ENCODE data around the gene CLDN9. TPM values are rescaled to one million over a fixed set of nuclear protein-coding genes. Genes with fewer than 3 reads are reported as not detected.

Gene CLDN9
- total RNA-seq, 2 experiments from 2014 or later, result 0.23 to 0.28 TPM

- Mint-ChIP-seq H3K4me1 (peaks cover 8% of the 10 kb centered on the region), H3K27ac (no peak overlapping the region), H3K36me3 (ENCODE audit: low read depth) (no peaks in the 10 kb centered on the region), H3K4me3 (no peak overlapping the region), H3K9me3 (no peaks in the 10 kb centered on the region), H3K27me3 (peaks cover 10% of the 10 kb centered on the region)
- ChIA-PET CTCF (no interaction called here), POLR2A (interaction anchor here (1.1 to 1.9 kb wide), 2 partner anchors 8 to 16 kb away, joined by 4 to 7 read pairs; partner anchors contain the start of gene PKMYT1)
- DNase-seq, result no peak
These were observed 24.9 kb upstream of the CLDN9 start for GRCh38 chr16:2987833-2988232.

GRCh38 chr16:2988590-2989099, 24.1 kb upstream of the CLDN9 start:
- Mint-ChIP-seq H3K4me3 (no peak overlapping the region), H3K36me3 (ENCODE audit: low read depth) (no peaks in the 10 kb centered on the region), H3K4me1 (peaks cover 6% of the 10 kb centered on the region), H3K9me3 (no peaks in the 10 kb centered on the region), H3K27ac (no peak overlapping the region), H3K27me3 (peaks cover 10% of the 10 kb centered on the region)
- no peak for DNase-seq
- ChIA-PET CTCF (no interaction called here), POLR2A (interaction anchor here (1.1 to 1.9 kb wide), 2 partner anchors 8 to 16 kb away, joined by 4 to 7 read pairs; partner anchors contain the start of gene PKMYT1)

DNA sequence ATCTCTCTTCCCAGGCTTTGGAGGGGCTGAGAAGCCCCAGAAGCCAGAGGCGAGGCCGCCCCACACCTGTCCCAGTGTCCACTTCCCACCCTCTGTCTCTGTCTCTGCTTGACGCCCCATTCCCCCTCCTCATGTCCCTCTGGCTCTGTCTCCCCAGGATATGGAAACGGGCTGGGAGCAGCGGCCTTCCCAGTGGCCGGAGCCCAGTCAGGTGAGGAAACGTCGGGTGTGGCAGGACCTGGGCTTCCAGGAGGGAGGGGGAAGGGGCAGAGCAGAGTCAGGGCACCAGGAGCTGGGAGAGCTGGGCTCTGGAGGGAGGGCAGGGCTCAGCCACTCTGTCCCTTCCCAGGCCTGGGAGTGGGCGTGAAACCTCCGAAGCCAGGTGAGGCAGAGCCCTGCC, 21.8 kb upstream of the CLDN9 start:
- Mint-ChIP-seq H3K4me3 (no peak overlapping the region), H3K9me3 (no peaks in the 10 kb centered on the region), H3K36me3 (ENCODE audit: low read depth) (no peaks in the 10 kb centered on the region), H3K27ac (no peak overlapping the region), H3K4me1 (no peaks in the 10 kb centered on the region), H3K27me3 (peaks cover 7% of the 10 kb centered on the region)
- CTCF ChIA-PET, result interaction anchor here (1.3 kb wide), 1 partner anchor 41 kb away, joined by 3 read pairs; no protein-coding TSS in a partner anchor
- POLR2A ChIA-PET, result interaction anchor here (1.7 kb wide), 2 partner anchors 10 to 21 kb away, joined by 4 to 6 read pairs; partner anchors contain the start of gene PKMYT1
- DNase-seq, result no peak

- no peak overlapping the region for H3K27ac Mint-ChIP-seq
- no peak for DNase-seq
- ChIA-PET POLR2A (interaction anchor here (0.9 to 1.7 kb wide), 3 partner anchors 11 to 22 kb away, joined by 3 to 6 read pairs (median 4); partner anchors contain the start of gene PKMYT1), CTCF (interaction anchor here (1.0 to 1.3 kb wide), 2 partner anchors 12 to 40 kb away, joined by 3 read pairs; no protein-coding TSS in a partner anchor)
- no peaks in the 10 kb centered on the region for H3K9me3 Mint-ChIP-seq
- H3K36me3 Mint-ChIP-seq (ENCODE audit: low read depth), result no peaks in the 10 kb centered on the region
- H3K27me3 Mint-ChIP-seq, result peaks cover 5% of the 10 kb centered on the region
- H3K4me3 Mint-ChIP-seq, result no peak overlapping the region
- H3K4me1 Mint-ChIP-seq, result no peaks in the 10 kb centered on the region
These were observed 21.0 kb upstream of the CLDN9 start for GRCh38 chr16:2991566-2992261.

DNA sequence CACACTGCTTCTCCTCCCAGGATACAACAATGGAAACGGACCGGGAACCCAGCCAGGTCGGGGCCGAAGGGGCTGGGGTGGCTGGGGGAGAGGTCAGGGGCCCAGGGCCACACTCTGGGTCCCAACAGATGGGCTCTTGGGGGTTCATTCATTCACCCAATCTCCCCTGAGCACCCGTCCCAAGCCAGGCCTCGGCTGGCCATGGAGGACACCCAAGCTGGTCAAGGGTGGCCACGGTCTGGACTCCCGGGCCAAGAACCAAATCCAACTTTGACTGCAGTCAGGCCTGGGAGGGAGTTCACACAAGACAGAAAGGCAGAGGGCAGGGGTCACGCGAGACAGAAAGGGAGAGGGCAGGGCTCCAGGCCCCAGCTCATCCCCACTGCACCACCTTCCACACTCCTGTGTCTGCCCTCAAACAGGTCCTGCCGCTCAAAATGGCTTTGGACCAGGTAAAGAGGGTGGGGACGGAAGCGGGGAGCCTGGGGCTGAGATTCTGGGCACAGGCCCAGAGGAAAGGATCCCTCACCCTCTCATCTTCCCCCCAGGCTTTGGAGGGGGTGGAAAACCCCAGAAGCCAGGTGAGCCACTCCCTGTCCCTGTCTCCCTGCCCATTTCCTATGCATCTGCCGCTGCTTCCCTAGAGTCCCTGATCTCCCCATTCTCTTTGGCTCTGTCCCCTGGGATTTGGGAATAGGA, 20.2 kb upstream of the CLDN9 start:
- H3K9me3 Mint-ChIP-seq, result no peaks in the 10 kb centered on the region
- H3K27ac Mint-ChIP-seq, result no peak overlapping the region
- H3K4me1 Mint-ChIP-seq, result no peaks in the 10 kb centered on the region
- H3K36me3 Mint-ChIP-seq (ENCODE audit: low read depth), result no peaks in the 10 kb centered on the region
- H3K27me3 Mint-ChIP-seq, result peaks cover 5% of the 10 kb centered on the region
- no peak overlapping the region for H3K4me3 Mint-ChIP-seq
- no peak for DNase-seq
- ChIA-PET POLR2A (interaction anchor here (0.9 to 1.7 kb wide), 2 partner anchors 12 to 23 kb away, joined by 3 to 4 read pairs; no protein-coding TSS in a partner anchor), CTCF (interaction anchor here (1.0 kb wide), 1 partner anchor 11 kb away, joined by 3 read pairs; no protein-coding TSS in a partner anchor)

DNA sequence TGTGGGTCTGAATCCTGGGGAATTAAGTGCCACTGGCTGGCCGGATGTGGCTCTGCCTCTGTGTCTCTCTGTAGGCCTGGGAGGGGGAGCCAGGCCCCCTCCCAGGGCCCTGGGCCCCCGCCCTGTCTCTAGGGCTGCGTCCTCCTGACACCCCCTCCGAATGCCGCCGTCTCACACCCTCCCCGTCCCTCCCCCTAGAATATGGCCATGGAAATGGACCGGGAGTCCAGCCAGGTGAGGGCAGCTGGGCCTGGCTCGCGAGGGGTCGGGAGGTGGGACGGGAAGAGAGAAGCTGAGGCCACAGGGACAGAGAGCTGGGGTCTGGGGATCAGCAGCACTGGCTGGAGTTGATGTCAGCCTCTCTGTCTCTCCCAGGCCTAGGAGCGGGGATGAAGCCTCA, 16.4 kb upstream of the CLDN9 start:
- H3K36me3 Mint-ChIP-seq (ENCODE audit: low read depth), result no peaks in the 10 kb centered on the region
- POLR2A ChIA-PET, result no interaction called here

DNA sequence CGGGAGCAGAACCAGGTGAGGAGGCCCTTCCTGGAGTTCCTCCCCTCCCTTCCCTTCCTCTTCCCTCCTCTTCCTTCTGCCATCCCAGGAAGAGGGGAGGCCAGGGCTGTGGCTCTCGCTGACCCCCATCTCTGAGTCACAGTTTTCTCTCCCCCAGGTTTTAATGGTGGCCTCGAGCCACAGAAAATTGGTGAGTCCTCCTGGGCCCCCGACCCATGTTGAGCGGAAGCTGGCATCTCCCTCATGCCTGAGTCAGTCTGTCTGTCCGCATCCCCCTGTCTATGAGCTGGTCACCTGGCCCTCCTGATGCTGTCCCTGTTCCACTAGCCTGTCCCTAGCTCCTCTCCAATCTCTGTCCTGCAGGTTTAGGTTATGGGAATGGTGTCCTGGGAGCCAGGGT, 12.8 kb upstream of the CLDN9 start:
- no peak overlapping the region for H3K4me3 Mint-ChIP-seq
- peaks cover 9% of the 10 kb centered on the region for H3K27me3 Mint-ChIP-seq
- ChIA-PET CTCF (interaction anchor here (10.3 kb wide), 1 partner anchor 31 kb away, joined by 209 read pairs; no protein-coding TSS in a partner anchor), POLR2A (interaction anchor here (2.8 kb wide), 1 partner anchor 20 kb away, joined by 12 read pairs; the partner anchor contains the start of gene PKMYT1)
- no peaks in the 10 kb centered on the region for H3K9me3 Mint-ChIP-seq
- H3K4me1 Mint-ChIP-seq, result peaks cover 9% of the 10 kb centered on the region
- no peak for DNase-seq
- H3K27ac Mint-ChIP-seq, result no peak overlapping the region
- H3K36me3 Mint-ChIP-seq (ENCODE audit: low read depth), result no peaks in the 10 kb centered on the region

More for the DNA sequence above, 16.4 kb upstream of the CLDN9 start:
- Mint-ChIP-seq H3K9me3 (no peaks in the 10 kb centered on the region), H3K4me1 (no peaks in the 10 kb centered on the region), H3K27me3 (peaks cover 7% of the 10 kb centered on the region), H3K27ac (no peak overlapping the region), H3K4me3 (no peak overlapping the region)
- CTCF ChIA-PET, result interaction anchor here (1.3 kb wide), 1 partner anchor 32 kb away, joined by 4 read pairs; no protein-coding TSS in a partner anchor
- no peak for DNase-seq

GRCh38 chr16:3000540-3000939, 12.2 kb upstream of the CLDN9 start:
- ChIA-PET CTCF (interaction anchor here (0.6 to 10.3 kb wide), 3 partner anchors 18 to 31 kb away, joined by 3 to 209 read pairs (median 72); partner anchors contain the start of genes CLDN6, HCFC1R1, THOC6 and TNFRSF12A), POLR2A (interaction anchor here (2.8 kb wide), 1 partner anchor 20 kb away, joined by 12 read pairs; the partner anchor contains the start of gene PKMYT1)
- Mint-ChIP-seq H3K9me3 (no peaks in the 10 kb centered on the region), H3K4me1 (peaks cover 11% of the 10 kb centered on the region), H3K27me3 (peaks cover 10% of the 10 kb centered on the region), H3K4me3 (no peak overlapping the region), H3K27ac (no peak overlapping the region), H3K36me3 (ENCODE audit: low read depth) (no peaks in the 10 kb centered on the region)
- no peak for DNase-seq

DNA sequence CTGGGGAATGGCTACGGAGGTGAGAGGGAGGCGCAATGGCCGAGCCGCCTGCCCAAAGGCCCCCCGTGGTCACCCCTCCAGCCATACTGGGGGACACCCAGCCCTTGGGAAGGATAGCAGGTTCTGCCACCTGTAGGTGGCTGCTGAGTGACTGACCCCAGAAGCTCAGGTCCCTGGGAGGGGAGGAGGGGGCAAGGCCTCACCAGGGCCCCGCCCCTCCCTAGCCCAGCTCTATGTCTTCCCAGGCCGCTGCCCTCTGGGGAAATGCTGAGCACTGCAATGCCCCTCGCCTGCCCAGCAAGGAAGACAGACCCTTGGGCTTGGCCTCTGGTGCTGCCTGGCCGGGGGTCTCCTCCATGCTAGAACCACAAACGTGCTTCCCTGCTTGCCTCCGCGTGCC, 11.4 kb upstream of the CLDN9 start:
- Mint-ChIP-seq H3K4me1 (peaks cover 11% of the 10 kb centered on the region), H3K9me3 (no peaks in the 10 kb centered on the region), H3K4me3 (no peak overlapping the region), H3K36me3 (ENCODE audit: low read depth) (no peaks in the 10 kb centered on the region), H3K27me3 (peaks cover 10% of the 10 kb centered on the region), H3K27ac (no peak overlapping the region)
- CTCF ChIA-PET, result interaction anchor here (4.0 to 10.3 kb wide), 2 partner anchors 20 to 30 kb away, joined by 72 to 209 read pairs; partner anchors contain the start of genes CLDN6, HCFC1R1, THOC6 and TNFRSF12A
- POLR2A ChIA-PET, result interaction anchor here (2.8 kb wide), 1 partner anchor 21 kb away, joined by 12 read pairs; the partner anchor contains the start of gene PKMYT1
- DNase-seq, result no peak

DNA sequence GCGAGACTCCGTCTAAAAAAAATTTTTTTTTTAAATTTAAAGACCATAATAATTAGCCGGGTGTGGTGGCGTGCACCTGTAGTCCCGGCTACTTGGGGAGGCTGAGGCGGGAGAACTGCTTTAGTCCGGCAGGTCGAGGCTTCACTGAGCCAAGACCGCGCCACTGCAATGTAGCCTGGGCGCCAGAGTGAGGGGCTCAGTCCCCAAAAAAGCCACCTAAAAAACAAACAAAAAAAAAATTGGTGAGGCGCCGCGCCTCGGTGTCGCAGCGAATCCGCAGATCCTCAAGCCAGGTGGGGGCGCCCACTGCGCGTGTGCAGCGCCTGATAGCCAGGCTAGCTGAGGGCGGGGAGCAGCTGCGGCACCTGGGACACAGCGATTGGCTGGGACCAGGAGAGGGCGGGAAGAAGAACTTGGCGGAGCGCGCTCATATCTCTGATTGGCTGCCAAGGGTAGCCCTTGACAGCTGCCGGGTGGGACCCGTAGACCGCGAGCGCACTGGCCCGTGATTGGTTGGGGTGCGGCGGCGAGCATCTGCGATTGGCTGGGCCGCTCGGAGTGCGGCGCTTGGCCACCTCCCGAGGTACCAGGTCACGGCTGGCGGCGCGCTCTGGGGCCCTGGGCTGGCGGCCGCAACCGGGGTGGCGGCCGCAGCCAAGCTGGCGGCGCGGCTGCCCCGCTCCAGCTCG, 9.0 kb upstream of the CLDN9 start:
- Mint-ChIP-seq H3K36me3 (ENCODE audit: low read depth) (no peaks in the 10 kb centered on the region), H3K27me3 (peaks cover 18% of the 10 kb centered on the region), H3K4me3 (peak overlapping the region; percentile 72), H3K27ac (peak overlapping the region; percentile 16), H3K9me3 (no peaks in the 10 kb centered on the region), H3K4me1 (peaks cover 33% of the 10 kb centered on the region)
- DNase-seq, result peak; percentile 98
- ChIA-PET POLR2A (interaction anchor here (0.9 to 5.4 kb wide), 8 partner anchors 18 to 71 kb away, joined by 3 to 52 read pairs (median 4); partner anchors contain the start of genes PKMYT1 and TNFRSF12A), CTCF (interaction anchor here (0.6 to 10.3 kb wide), 22 partner anchors 8 to 168 kb away, joined by 3 to 209 read pairs (median 4); partner anchors contain the start of genes CLDN6, FLYWCH2, HCFC1R1 and PKMYT1)

DNA sequence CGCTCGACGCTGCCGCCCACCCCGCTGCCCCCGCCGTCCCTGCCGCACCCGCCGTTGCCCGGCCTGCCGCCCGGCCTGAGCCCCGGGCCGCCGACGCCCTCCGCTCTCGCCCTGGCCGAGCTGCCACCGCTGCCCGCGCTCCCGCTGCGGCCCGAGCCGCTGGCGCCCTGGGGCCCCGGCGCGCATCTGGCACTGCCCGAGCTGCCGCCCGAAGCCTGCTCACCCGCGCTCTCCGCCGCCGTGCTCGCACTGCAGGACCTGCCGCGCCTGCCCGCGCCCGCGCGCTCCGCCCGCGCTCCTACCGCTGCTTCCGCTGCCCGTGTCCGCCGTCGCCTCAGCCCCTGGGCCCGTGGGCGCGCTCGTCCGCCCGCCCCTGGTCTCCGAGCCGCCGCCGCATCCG, 8.4 kb upstream of the CLDN9 start:
- Mint-ChIP-seq H3K27me3 (peaks cover 16% of the 10 kb centered on the region), H3K27ac (no peak overlapping the region), H3K36me3 (ENCODE audit: low read depth) (no peaks in the 10 kb centered on the region), H3K9me3 (no peaks in the 10 kb centered on the region), H3K4me3 (no peak overlapping the region), H3K4me1 (peaks cover 38% of the 10 kb centered on the region)
- DNase-seq, result no peak
- ChIA-PET CTCF (interaction anchor here (0.6 to 10.3 kb wide), 21 partner anchors 9 to 167 kb away, joined by 3 to 209 read pairs (median 5); partner anchors contain the start of genes CLDN6, FLYWCH2, HCFC1R1 and PKMYT1), POLR2A (interaction anchor here (0.9 to 5.4 kb wide), 7 partner anchors 17 to 71 kb away, joined by 3 to 52 read pairs (median 4); partner anchors contain the start of genes PKMYT1 and TNFRSF12A)
